Gastroesophageal sphincter (tissue), 4 donors: ENCODE measurements around the gene SAMD5. TPM values are rescaled to one million over a fixed set of nuclear protein-coding genes. Genes with fewer than 3 reads are reported as not detected.

ENCODE experiments used
- ATAC-seq: fragments of 150-250 bp; one replicate; pipeline ENCODE4 v1.9.1; 2016; ENCODE audit warnings: mild to moderate bottlenecking, moderate library complexity
- H3K27ac ChIP-seq, 4 donors: fragments of 200-600 bp; sonication (generic) in 3 of 4; 1 replicate in 3 of 4; 2 replicates in 1 of 4; pipeline ENCODE4 v1.5.1; 2016 to 2019
- H3K27me3 ChIP-seq: fragments of 200-600 bp; sonication (generic); one replicate; pipeline ENCODE4 v1.5.1; 2019
- H3K36me3 ChIP-seq, 2 donors: fragments of 200-600 bp; sonication (generic); one replicate each; pipeline ENCODE4 v1.5.1; 2019; ENCODE audit warnings: control low read depth in 1 of 2
- H3K4me1 ChIP-seq, 3 donors: fragments of 200-600 bp; sonication (generic); 1 replicate in 2 of 3; 2 replicates in 1 of 3; pipeline ENCODE4 v1.5.1; 2016 to 2019; ENCODE audit warnings: control low read depth in 2 of 3
- H3K4me3 ChIP-seq, 2 donors: fragments of 200-600 bp; sonication (generic); one replicate each; pipeline ENCODE4 v1.5.1; 2019; ENCODE audit warnings: mild to moderate bottlenecking in 1 of 2, moderate library complexity in 1 of 2
- H3K9me3 ChIP-seq, 3 donors: fragments of 200-600 bp; sonication (generic); one replicate each; pipeline ENCODE4 v1.5.1; 2017 to 2019; ENCODE audit warnings: control low read depth in 2 of 3
- EP300 ChIP-seq: sonication (generic); formaldehyde crosslinking; IDR thresholded peaks from one replicate; pipeline ENCODE4 v1.6.1; 2017; ENCODE audit warnings: antibody characterized with exemption, mild to moderate bottlenecking
- POLR2A ChIP-seq, 2 donors: fragments of 450-650 bp; IDR thresholded peaks; one replicate each; pipeline ENCODE4 v1.6.1; 2017; ENCODE audit warnings: antibody characterized with exemption in 2 of 2, mild to moderate bottlenecking in 2 of 2, moderate library complexity in 1 of 2
- POLR2AphosphoS5 ChIP-seq: sonication (generic); formaldehyde crosslinking; IDR thresholded peaks from one replicate; pipeline ENCODE4 v1.6.1; 2017; ENCODE audit warnings: antibody characterized with exemption
- WGBS, 2 donors: methylation state at CpG; one replicate each; pipeline ENCODE4 v1.1.5; 2018; ENCODE audit warnings: low coverage in 1 of 2; 5-methylcytosine and 5-hydroxymethylcytosine counted together
- total RNA-seq, 4 donors: library from RNA; depleted of rRNA; stranded (reverse); fragments of >200 nt; gene quantifications; one replicate each; pipeline ENCODE4 v1.1.0, GENCODE V29; 2016
- TF ChIP-seq, protein P1 (sequence below), 4 experiments: fragments of 200-600 bp in 2 of 4; fragments of 450-650 bp in 2 of 4; sonication (generic) in 1 of 4; IDR thresholded peaks; one replicate each; pipeline ENCODE4 v1.5.1; 2017 to 2019; ENCODE audit warnings: antibody characterized with exemption in 4 of 4, mild to moderate bottlenecking in 2 of 4, moderate library complexity in 2 of 4

Gene SAMD5
- total RNA-seq, 4 donors from 2014 or later, result 0.93 to 1.3 (median 0.96) TPM

- TF ChIP-seq POLR2AphosphoS5 (no peak), POLR2A (IDR thresholded peaks at IDR 0.05) (no peak), EP300 (no peak)
- TF ChIP-seq, protein P1, sequence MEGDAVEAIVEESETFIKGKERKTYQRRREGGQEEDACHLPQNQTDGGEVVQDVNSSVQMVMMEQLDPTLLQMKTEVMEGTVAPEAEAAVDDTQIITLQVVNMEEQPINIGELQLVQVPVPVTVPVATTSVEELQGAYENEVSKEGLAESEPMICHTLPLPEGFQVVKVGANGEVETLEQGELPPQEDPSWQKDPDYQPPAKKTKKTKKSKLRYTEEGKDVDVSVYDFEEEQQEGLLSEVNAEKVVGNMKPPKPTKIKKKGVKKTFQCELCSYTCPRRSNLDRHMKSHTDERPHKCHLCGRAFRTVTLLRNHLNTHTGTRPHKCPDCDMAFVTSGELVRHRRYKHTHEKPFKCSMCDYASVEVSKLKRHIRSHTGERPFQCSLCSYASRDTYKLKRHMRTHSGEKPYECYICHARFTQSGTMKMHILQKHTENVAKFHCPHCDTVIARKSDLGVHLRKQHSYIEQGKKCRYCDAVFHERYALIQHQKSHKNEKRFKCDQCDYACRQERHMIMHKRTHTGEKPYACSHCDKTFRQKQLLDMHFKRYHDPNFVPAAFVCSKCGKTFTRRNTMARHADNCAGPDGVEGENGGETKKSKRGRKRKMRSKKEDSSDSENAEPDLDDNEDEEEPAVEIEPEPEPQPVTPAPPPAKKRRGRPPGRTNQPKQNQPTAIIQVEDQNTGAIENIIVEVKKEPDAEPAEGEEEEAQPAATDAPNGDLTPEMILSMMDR (IDR thresholded peaks at IDR 0.05), result no peak
- no peak overlapping the region for H3K27ac ChIP-seq
- H3K27me3 ChIP-seq, result no peaks in the 10 kb centered on the region
- no peaks in the 10 kb centered on the region for H3K9me3 ChIP-seq
- no peaks in the 10 kb centered on the region for H3K4me1 ChIP-seq
- H3K36me3 ChIP-seq, result no peaks in the 10 kb centered on the region
- no peak for ATAC-seq
- 81 to 100% methylated on average over 2 of the region's 2 CpGs for WGBS, 2 donors
- no peak overlapping the region for H3K4me3 ChIP-seq
Observed at GRCh38 chr6:147578159-147578558, 69.7 kb downstream of the SAMD5 start.

DNA sequence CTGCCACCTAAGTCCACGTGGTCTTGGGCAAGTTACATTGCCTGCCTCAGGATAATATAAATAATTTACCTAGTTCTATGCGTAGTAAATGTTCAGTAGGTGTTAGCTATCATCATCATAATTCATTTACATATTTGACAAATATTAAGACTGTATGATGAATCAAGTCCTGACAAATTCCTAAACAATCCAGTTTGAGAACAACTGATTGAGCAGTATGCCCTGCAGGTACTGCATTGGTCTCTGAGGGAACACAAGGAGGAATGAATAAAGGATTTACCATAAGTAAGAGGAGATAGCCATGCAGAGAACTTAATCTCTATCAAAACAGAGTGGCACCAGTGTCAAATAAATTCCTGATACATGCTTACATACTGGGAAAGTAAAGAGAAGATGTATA is 70.4 kb downstream of the SAMD5 start:
- TF ChIP-seq POLR2AphosphoS5 (no peak), POLR2A (IDR thresholded peaks at IDR 0.05) (no peak)
- Histone ChIP-seq H3K36me3 (no peaks in the 10 kb centered on the region), H3K4me1 (no peaks in the 10 kb centered on the region), H3K27me3 (no peaks in the 10 kb centered on the region), H3K9me3 (no peaks in the 10 kb centered on the region), H3K4me3 (no peak overlapping the region), H3K27ac (no peak overlapping the region)
- no peak for ATAC-seq
- 83 to 97% methylated on average over 2 of the region's 2 CpGs for WGBS, 2 donors

DNA sequence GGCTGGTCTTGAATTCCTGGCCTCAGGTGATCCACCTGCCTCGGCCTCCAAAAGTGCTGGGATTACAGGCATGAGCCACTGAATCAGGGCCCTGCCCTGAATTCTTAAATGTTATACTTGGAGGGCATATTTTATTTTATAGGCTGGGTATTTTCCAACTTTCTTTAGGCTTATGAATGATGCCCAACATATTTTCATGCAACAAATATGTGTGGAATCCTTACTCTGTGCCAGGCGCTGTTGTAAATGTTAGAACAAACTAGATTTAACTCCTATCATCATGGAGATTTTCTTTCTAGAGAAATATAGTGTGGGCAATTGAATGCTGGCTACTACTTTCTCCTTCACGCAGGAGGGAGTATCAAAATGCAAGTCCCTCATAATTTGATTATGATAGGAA is 71.2 kb downstream of the SAMD5 start:
- H3K36me3 ChIP-seq, result no peaks in the 10 kb centered on the region
- TF ChIP-seq POLR2A (IDR thresholded peaks at IDR 0.05) (no peak), EP300 (no peak), POLR2AphosphoS5 (no peak)
- TF ChIP-seq, protein P1 (IDR thresholded peaks at IDR 0.05), result no peak
- H3K4me1 ChIP-seq, result no peaks in the 10 kb centered on the region
- no peak overlapping the region for H3K4me3 ChIP-seq
- ATAC-seq, result no peak
- no peaks in the 10 kb centered on the region for H3K9me3 ChIP-seq
- WGBS, 2 donors, result 82 to 100% methylated on average over 2 to 3 of the region's 3 CpGs
- no peak overlapping the region for H3K27ac ChIP-seq
- no peaks in the 10 kb centered on the region for H3K27me3 ChIP-seq

- WGBS, 2 donors, result 63 to 67% methylated on average over 1 of the region's 1 CpG
- Histone ChIP-seq H3K27ac (no peak overlapping the region), H3K4me3 (no peak overlapping the region), H3K9me3 (no peaks in the 10 kb centered on the region), H3K36me3 (no peaks in the 10 kb centered on the region), H3K27me3 (no peaks in the 10 kb centered on the region), H3K4me1 (peaks cover 0 to 24% (median 0%) of the 10 kb centered on the region in 3 donors)
- no peak for ATAC-seq
- TF ChIP-seq EP300 (no peak), POLR2AphosphoS5 (no peak), POLR2A (IDR thresholded peaks at IDR 0.05) (no peak)
- TF ChIP-seq, protein P1 (IDR thresholded peaks at IDR 0.05), result no peak
Observed at GRCh38 chr6:147582991-147583390, 74.5 kb downstream of the SAMD5 start.

DNA sequence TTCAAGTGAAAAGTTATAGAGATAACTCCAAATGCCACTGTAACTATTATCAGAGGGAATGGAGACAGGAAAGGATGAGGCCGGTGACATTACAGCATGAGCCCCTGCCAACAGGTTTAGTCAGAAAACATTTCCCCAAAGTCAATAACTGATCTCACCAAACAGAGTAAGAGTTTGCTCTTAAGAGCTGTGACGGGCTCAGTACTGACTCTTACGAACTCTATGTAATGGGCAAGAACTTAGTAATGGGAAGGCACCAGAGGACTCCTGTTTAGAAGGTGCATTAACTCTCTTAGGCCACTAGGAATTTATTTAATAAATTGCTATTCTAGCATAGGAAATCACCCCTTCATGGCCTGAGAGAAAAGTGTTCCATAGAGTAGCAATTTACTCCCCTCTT is 76.8 kb downstream of the SAMD5 start:
- Histone ChIP-seq H3K27ac (no peak overlapping the region), H3K27me3 (no peaks in the 10 kb centered on the region), H3K4me1 (peaks cover 0 to 25% (median 0%) of the 10 kb centered on the region in 3 donors), H3K4me3 (no peak overlapping the region), H3K9me3 (no peaks in the 10 kb centered on the region), H3K36me3 (no peaks in the 10 kb centered on the region)
- no peak for ATAC-seq
- 73 to 85% methylated on average over 2 to 3 of the region's 3 CpGs for WGBS, 2 donors
- TF ChIP-seq EP300 (no peak), POLR2A (IDR thresholded peaks at IDR 0.05) (no peak), POLR2AphosphoS5 (no peak)
- TF ChIP-seq, protein P1 (IDR thresholded peaks at IDR 0.05), result no peak
